Activated naive CD4-positive, alpha-beta T cell treated with anti-CD3 and anti-CD28 coated beads for 36 hours (primary cell): ENCODE results near the gene FUT3. TPM values are rescaled to one million over a fixed set of nuclear protein-coding genes. Genes with fewer than 3 reads are reported as not detected.
A peak's percentile ranks its signal among the peaks of the same experiment; 100 is the strongest.
"Not testable (repeated sequence)": the region's sequence is repeated elsewhere in the genome, so short reads cannot be mapped to it uniquely, and the experiment has no call there.

Experiments used
- CTCF ChIA-PET: fragments of 350-600 bp; sonication (Branson Sonifier 250); formaldehyde crosslinking; loops from one replicate; lab custom pipeline; 2021; ENCODE audit warnings: antibody characterized with exemption; lab: Charles Lee
- DNase-seq: peaks from one replicate; pipeline ENCODE4 v3.0.0-alpha.2; 2020
- H3K27ac Mint-ChIP-seq: one replicate; pipeline ENCODE4 v1.8.0; 2021; ENCODE audit warnings: mild to moderate bottlenecking, mixed read lengths
- H3K27me3 Mint-ChIP-seq: one replicate; pipeline ENCODE4 v1.8.0; 2021; ENCODE audit warnings: low read depth, mixed read lengths
- H3K36me3 Mint-ChIP-seq: one replicate; pipeline ENCODE4 v1.8.0; 2021; ENCODE audit warnings: low read depth, mixed read lengths
- H3K4me1 Mint-ChIP-seq: one replicate; pipeline ENCODE4 v1.8.0; 2021; ENCODE audit warnings: low read depth, mixed read lengths
- H3K4me3 Mint-ChIP-seq: one replicate; pipeline ENCODE4 v1.8.0; 2021; ENCODE audit warnings: mild to moderate bottlenecking, moderate library complexity, mixed read lengths
- H3K9me3 Mint-ChIP-seq: one replicate; pipeline ENCODE4 v1.8.0; 2021; ENCODE audit warnings: mixed read lengths
- intact Hi-C: fragments of 100-400 bp; cut with micrococcal nuclease; formaldehyde crosslinking; loops from one replicate; pipeline ENCODE4 v1.15.1; 2023
- total RNA-seq, 2 experiments: library from RNA; stranded (reverse); gene quantifications; one replicate each; pipeline ENCODE4 v1.2.3, GENCODE V29; 2021

FUT3 gene
- total RNA-seq, 2 experiments from 2014 or later = not detected

GRCh38 chr19:5892772-5893275 lies 41.6 kb upstream of the FUT3 start:
- DNase-seq = no peak
- Mint-ChIP-seq H3K9me3 (no peaks in the 10 kb centered on the region), H3K27ac (no peak overlapping the region), H3K4me3 (no peak overlapping the region), H3K36me3 (peaks cover 2% of the 10 kb centered on the region), H3K27me3 (peaks cover 6% of the 10 kb centered on the region), H3K4me1 (no peaks in the 10 kb centered on the region)
- CTCF ChIA-PET = interaction anchor here (1.0 to 4.4 kb wide), 2 partner anchors 62 to 89 kb away, joined by 3 to 28 read pairs; no protein-coding TSS in a partner anchor
- intact Hi-C loops = loop anchor here (1.0 kb wide), 1 partner anchor 89 kb away; no protein-coding TSS in a partner anchor

DNA sequence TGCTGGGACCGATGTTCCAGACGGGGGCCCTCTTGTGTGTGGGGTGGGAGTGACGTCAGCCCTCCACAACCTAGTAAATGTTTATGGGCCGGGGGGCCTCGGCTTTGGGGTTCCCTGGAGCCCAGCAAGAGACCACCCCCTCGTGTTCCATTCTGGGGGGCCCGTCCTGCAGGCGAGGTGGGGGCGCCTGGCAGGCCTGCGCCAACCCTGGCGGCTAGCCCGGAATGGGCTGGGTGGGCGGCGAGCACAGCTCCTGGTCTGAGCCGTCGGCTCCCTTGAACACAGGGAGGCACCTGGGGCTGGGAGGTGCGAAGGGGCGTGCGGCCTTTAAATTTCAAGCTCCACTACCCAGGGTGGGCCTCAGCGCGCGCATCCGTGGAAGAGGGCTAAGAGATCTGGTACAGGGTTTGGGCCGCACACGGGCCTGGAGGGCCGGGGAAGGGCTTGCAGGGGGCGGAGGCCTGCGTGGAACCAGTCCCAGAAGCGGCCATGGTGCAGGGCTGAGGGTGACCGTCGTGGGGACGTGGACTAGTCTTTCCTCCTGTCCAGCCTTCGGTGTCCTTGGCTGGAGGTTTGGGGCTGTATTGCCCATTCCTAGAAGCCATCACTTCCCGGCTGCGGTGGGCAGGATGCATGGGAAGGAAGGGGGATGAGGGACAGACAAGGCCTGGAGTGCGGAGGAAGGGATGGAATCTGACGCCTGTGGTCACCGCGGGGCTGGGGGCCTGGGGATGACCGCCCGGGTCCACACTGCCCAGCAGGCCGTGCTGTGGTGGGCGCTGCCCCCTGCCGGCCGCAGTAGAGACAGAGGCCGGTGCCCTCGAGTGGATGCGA lies 40.9 kb upstream of the FUT3 start:
- H3K27me3 Mint-ChIP-seq = peaks cover 6% of the 10 kb centered on the region
- intact Hi-C loops = loop anchor here (1.0 kb wide), 1 partner anchor 88 kb away; no protein-coding TSS in a partner anchor
- CTCF ChIA-PET = interaction anchor here (0.6 to 4.4 kb wide), 2 partner anchors 23 to 88 kb away, joined by 3 to 28 read pairs; no protein-coding TSS in a partner anchor
- peak; percentile 35 for DNase-seq
- H3K4me3 Mint-ChIP-seq = no peak overlapping the region
- H3K27ac Mint-ChIP-seq = no peak overlapping the region
- no peaks in the 10 kb centered on the region for H3K4me1 Mint-ChIP-seq
- peaks cover 2% of the 10 kb centered on the region for H3K36me3 Mint-ChIP-seq
- H3K9me3 Mint-ChIP-seq = no peaks in the 10 kb centered on the region

- H3K27ac Mint-ChIP-seq = no peak overlapping the region
- H3K4me1 Mint-ChIP-seq = no peaks in the 10 kb centered on the region
- no peak overlapping the region for H3K4me3 Mint-ChIP-seq
- no peak for DNase-seq
- no peaks in the 10 kb centered on the region for H3K36me3 Mint-ChIP-seq
- H3K9me3 Mint-ChIP-seq = no peaks in the 10 kb centered on the region
- peaks cover 6% of the 10 kb centered on the region for H3K27me3 Mint-ChIP-seq
- intact Hi-C loops = no loop called here
- CTCF ChIA-PET = interaction anchor here (0.6 to 4.4 kb wide), 3 partner anchors 22 to 87 kb away, joined by 3 to 28 read pairs (median 3); no protein-coding TSS in a partner anchor
These were observed 40.3 kb upstream of the FUT3 start for GRCh38 chr19:5891572-5891937.

GRCh38 chr19:5890099-5890498 lies 38.9 kb upstream of the FUT3 start:
- Mint-ChIP-seq H3K4me1 (no peaks in the 10 kb centered on the region), H3K27me3 (peaks cover 9% of the 10 kb centered on the region), H3K36me3 (no peaks in the 10 kb centered on the region), H3K9me3 (no peaks in the 10 kb centered on the region), H3K27ac (no peak overlapping the region), H3K4me3 (no peak overlapping the region)
- CTCF ChIA-PET = interaction anchor here (4.4 kb wide), 1 partner anchor 86 kb away, joined by 28 read pairs; no protein-coding TSS in a partner anchor
- intact Hi-C loops = no loop called here
- no peak for DNase-seq

- no peak overlapping the region for H3K4me3 Mint-ChIP-seq
- intact Hi-C loops = no loop called here
- CTCF ChIA-PET = interaction anchor here (4.4 kb wide), 1 partner anchor 85 kb away, joined by 28 read pairs; no protein-coding TSS in a partner anchor
These were observed 38.2 kb upstream of the FUT3 start for GRCh38 chr19:5889288-5889971.

GRCh38 chr19:5884065-5884811 lies 33.0 kb upstream of the FUT3 start:
- not testable (repeated sequence) for H3K4me1 Mint-ChIP-seq

More at GRCh38 chr19:5889288-5889971, 38.2 kb upstream of the FUT3 start:
- no peaks in the 10 kb centered on the region for H3K9me3 Mint-ChIP-seq
- H3K27ac Mint-ChIP-seq = no peak overlapping the region
- DNase-seq = no peak
- no peaks in the 10 kb centered on the region for H3K36me3 Mint-ChIP-seq
- peaks cover 9% of the 10 kb centered on the region for H3K27me3 Mint-ChIP-seq
- H3K4me1 Mint-ChIP-seq = no peaks in the 10 kb centered on the region

GRCh38 chr19:5883157-5883873 lies 32.1 kb upstream of the FUT3 start:
- H3K9me3 Mint-ChIP-seq, H3K27me3 Mint-ChIP-seq, H3K4me3 Mint-ChIP-seq, H3K4me1 Mint-ChIP-seq, H3K27ac Mint-ChIP-seq, intact Hi-C loops, H3K36me3 Mint-ChIP-seq, DNase-seq: not testable (repeated sequence)
- CTCF ChIA-PET = interaction anchor here (0.6 kb wide), 1 partner anchor 27 kb away, joined by 3 read pairs; no protein-coding TSS in a partner anchor

More at GRCh38 chr19:5884065-5884811, 33.0 kb upstream of the FUT3 start:
- H3K36me3 Mint-ChIP-seq, H3K4me3 Mint-ChIP-seq, DNase-seq, intact Hi-C loops, H3K9me3 Mint-ChIP-seq, H3K27ac Mint-ChIP-seq: not testable (repeated sequence)
- H3K27me3 Mint-ChIP-seq = peaks cover 10% of the 10 kb centered on the region
- CTCF ChIA-PET = interaction anchor here (0.6 to 1.3 kb wide), 3 partner anchors 16 to 81 kb away, joined by 3 to 9 read pairs (median 3); no protein-coding TSS in a partner anchor

DNA sequence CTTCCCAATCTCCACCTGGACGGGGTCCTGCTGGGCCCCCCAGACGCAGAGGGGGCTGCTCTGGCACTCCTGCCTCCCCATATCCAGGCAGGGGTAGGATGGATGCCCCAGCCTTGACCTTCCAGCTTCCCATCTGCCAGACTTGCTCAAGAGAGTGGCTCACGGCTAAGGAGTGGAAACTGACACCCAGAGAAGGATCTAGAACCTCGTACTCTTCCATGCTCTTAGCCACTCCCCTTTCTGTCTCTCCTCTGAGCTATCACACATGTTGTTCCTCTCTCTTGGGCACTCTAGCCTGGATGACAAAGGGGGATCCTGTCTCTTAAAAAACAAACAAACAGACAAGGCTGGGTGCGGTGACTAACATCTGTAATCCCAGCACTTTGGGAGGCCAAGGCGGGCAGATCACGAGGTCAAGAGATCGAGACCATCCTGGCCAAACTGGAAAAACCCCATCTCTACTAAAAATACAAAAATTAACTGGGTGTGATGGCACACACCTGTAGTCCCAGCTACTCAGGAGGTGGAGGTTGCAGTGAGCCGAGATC lies 31.2 kb upstream of the FUT3 start:
- Mint-ChIP-seq H3K4me3 (no peak overlapping the region), H3K27me3 (peaks cover 10% of the 10 kb centered on the region), H3K36me3 (no peaks in the 10 kb centered on the region), H3K4me1 (no peaks in the 10 kb centered on the region), H3K9me3 (no peaks in the 10 kb centered on the region), H3K27ac (no peak overlapping the region)
- intact Hi-C loops = no loop called here
- CTCF ChIA-PET = no interaction called here
- no peak for DNase-seq

DNA sequence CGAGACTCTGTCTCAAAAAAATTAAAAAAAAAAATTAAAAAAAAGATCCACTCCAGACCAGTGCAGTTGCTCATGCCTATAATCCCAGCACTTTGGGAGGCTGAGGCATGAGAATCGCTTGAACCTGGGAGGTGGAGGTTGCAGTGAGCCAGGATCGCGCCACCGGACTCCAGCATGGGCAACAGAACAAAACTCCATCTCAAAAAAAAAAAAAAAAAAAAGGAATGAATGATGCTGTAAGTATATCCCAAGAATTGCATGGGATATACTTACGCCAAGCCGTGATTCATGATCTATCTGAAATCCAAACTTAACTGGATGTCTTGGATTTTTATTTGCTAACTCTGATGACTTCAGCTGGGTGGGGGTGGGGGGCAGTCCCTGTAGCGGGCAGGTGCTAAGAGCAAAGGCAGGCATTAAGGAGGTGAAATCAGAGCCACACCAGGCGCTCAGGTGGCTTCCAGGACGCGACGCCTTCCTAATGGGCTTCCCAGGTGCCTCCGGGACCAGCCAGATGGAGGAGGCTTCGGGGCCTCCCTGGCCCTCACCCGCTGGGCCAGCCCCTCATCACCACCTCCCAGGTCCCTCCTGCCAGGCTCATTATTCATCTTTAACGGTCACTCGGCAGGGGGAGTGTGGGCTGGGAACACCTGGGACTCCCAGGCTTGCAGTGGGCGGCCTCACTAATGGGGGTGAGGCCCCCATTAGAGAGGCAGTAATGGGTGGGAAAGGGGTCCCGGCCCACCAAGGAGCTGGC lies 30.5 kb upstream of the FUT3 start:
- DNase-seq = no peak
- no peaks in the 10 kb centered on the region for H3K4me1 Mint-ChIP-seq
- peaks cover 12% of the 10 kb centered on the region for H3K27me3 Mint-ChIP-seq
- no peaks in the 10 kb centered on the region for H3K9me3 Mint-ChIP-seq
- H3K4me3 Mint-ChIP-seq = no peak overlapping the region
- H3K36me3 Mint-ChIP-seq = no peaks in the 10 kb centered on the region
- intact Hi-C loops = no loop called here
- H3K27ac Mint-ChIP-seq = no peak overlapping the region
- CTCF ChIA-PET = no interaction called here

GRCh38 chr19:5880604-5881078 lies 29.4 kb upstream of the FUT3 start:
- no peak for DNase-seq
- H3K36me3 Mint-ChIP-seq = no peaks in the 10 kb centered on the region
- peaks cover 14% of the 10 kb centered on the region for H3K27me3 Mint-ChIP-seq
- H3K4me1 Mint-ChIP-seq = no peaks in the 10 kb centered on the region
- H3K4me3 Mint-ChIP-seq = no peak overlapping the region
- intact Hi-C loops = no loop called here
- H3K9me3 Mint-ChIP-seq = no peaks in the 10 kb centered on the region
- CTCF ChIA-PET = no interaction called here
- no peak overlapping the region for H3K27ac Mint-ChIP-seq
